Measurements from ENCODE around the gene LRP2.

- TF ChIP-seq CTCF (conservative IDR thresholded peaks at IDR 0.05; ENCODE audit: low read length) (no peak), EZH2phosphoT487 (IDR thresholded peaks at IDR 0.05; ENCODE audit: borderline replicate concordance) (no peak)
These were observed 273.2 kb downstream of the LRP2 start for GRCh38 chr2:169089182-169089581.

Measured in Loucy (cell line).